ENCODE measurements around the gene NFKBIE.
A peak's percentile ranks its signal among the peaks of the same experiment; 100 is the strongest.

Gene NFKBIE

GRCh38 chr6:44297063-44298038 lies 32.0 kb upstream of the NFKBIE start:
- DNase-seq, result no peak

GRCh38 chr6:44294832-44295791 lies 29.8 kb upstream of the NFKBIE start:
- no peak for DNase-seq

GRCh38 chr6:44292661-44293365 lies 27.5 kb upstream of the NFKBIE start:
- DNase-seq, result no peak

- DNase-seq, result no peak
Measured at GRCh38 chr6:44291841-44292240, 26.5 kb upstream of the NFKBIE start.

GRCh38 chr6:44289726-44290260 lies 24.4 kb upstream of the NFKBIE start:
- DNase-seq, result peak; percentile 16

- DNase-seq, result no peak
Measured at GRCh38 chr6:44286747-44287146, 21.4 kb upstream of the NFKBIE start.

GRCh38 chr6:44286285-44286565 lies 20.9 kb upstream of the NFKBIE start:
- DNase-seq, result no peak

- no peak for DNase-seq
Measured at GRCh38 chr6:44285552-44286284, 20.4 kb upstream of the NFKBIE start.

GRCh38 chr6:44284867-44285266 lies 19.5 kb upstream of the NFKBIE start:
- no peak for DNase-seq

- DNase-seq, result no peak
Measured at GRCh38 chr6:44284121-44284520, 18.8 kb upstream of the NFKBIE start.

GRCh38 chr6:44278774-44279697 lies 13.7 kb upstream of the NFKBIE start:
- DNase-seq, result no peak

GRCh38 chr6:44278315-44278714 lies 13.0 kb upstream of the NFKBIE start:
- DNase-seq, result no peak

GRCh38 chr6:44277763-44278162 lies 12.4 kb upstream of the NFKBIE start:
- no peak for DNase-seq

GRCh38 chr6:44276667-44277640 lies 11.6 kb upstream of the NFKBIE start:
- DNase-seq, result no peak

GRCh38 chr6:44275749-44276648 lies 10.6 kb upstream of the NFKBIE start:
- no peak for DNase-seq

- no peak for DNase-seq
Measured at GRCh38 chr6:44275271-44275748, 10.0 kb upstream of the NFKBIE start.

- no peak for DNase-seq
Measured at GRCh38 chr6:44273617-44274016, 8.3 kb upstream of the NFKBIE start.

GRCh38 chr6:44272999-44273566 lies 7.7 kb upstream of the NFKBIE start:
- DNase-seq, result no peak

Data from NCI-H1694 (cell line).